HEK293T (cell line): Measurements from ENCODE around the gene SPDL1.

ENCODE experiments used
- CTCF ChIA-PET: fragments of 350-600 bp; formaldehyde crosslinking; extraction: SDS; loops from one replicate; lab custom pipeline; 2021; ENCODE audit warnings: antibody characterized with exemption, inconsistent platforms; lab: Yijun Ruan, JAX
- POLR2A ChIA-PET: fragments of 350-600 bp; formaldehyde crosslinking; extraction: SDS; loops from one replicate; lab custom pipeline; 2020; ENCODE audit warnings: antibody characterized with exemption, inconsistent platforms; lab: Yijun Ruan, JAX
- DNase-seq: peaks from one replicate; pipeline ENCODE4 v3.0.0; 2012; ENCODE audit warnings: mixed read lengths; ENCODE audit errors: extremely low spot score
- ARNT ChIP-seq: fragments of 450-650 bp; IDR thresholded peaks from 2 replicates; pipeline ENCODE4 v1.6.1; 2017; ENCODE audit warnings: mild to moderate bottlenecking
- BHLHE40 ChIP-seq: fragments of 450-650 bp; IDR thresholded peaks from 2 replicates; pipeline ENCODE4 v1.6.1; 2016; ENCODE audit warnings: mild to moderate bottlenecking, moderate library complexity, borderline replicate concordance
- CTBP1 ChIP-seq: fragments of 450-650 bp; IDR thresholded peaks from 2 replicates; pipeline ENCODE4 v1.6.1; 2016; ENCODE audit warnings: borderline replicate concordance
- ELF4 ChIP-seq: fragments of 450-650 bp; IDR thresholded peaks from 2 replicates; pipeline ENCODE4 v1.6.1; 2017; ENCODE audit warnings: antibody characterized with exemption
- FOXA1 ChIP-seq: fragments of 450-650 bp; IDR thresholded peaks from 2 replicates; pipeline ENCODE4 v1.6.1; 2016; ENCODE audit warnings: mild to moderate bottlenecking
- FOXK2 ChIP-seq: fragments of 450-650 bp; IDR thresholded peaks from 2 replicates; pipeline ENCODE4 v1.6.1; 2016; ENCODE audit warnings: mild to moderate bottlenecking
- FOXM1 ChIP-seq: fragments of 450-650 bp; IDR thresholded peaks from 2 replicates; pipeline ENCODE4 v1.6.1; 2017; ENCODE audit warnings: mild to moderate bottlenecking, borderline replicate concordance
- HDGF ChIP-seq: fragments of 450-650 bp; IDR thresholded peaks from 2 replicates; pipeline ENCODE4 v1.6.1; 2017; ENCODE audit warnings: antibody characterized with exemption, borderline replicate concordance
- L3MBTL2 ChIP-seq: fragments of 450-650 bp; conservative IDR thresholded peaks from 2 replicates; pipeline ENCODE4 v1.6.1; 2016; ENCODE audit warnings: mild to moderate bottlenecking
- LEF1 ChIP-seq: fragments of 450-650 bp; IDR thresholded peaks from 2 replicates; pipeline ENCODE4 v1.6.1; 2017; ENCODE audit warnings: mild to moderate bottlenecking, borderline replicate concordance
- NFRKB ChIP-seq: fragments of 450-650 bp; IDR thresholded peaks from 2 replicates; pipeline ENCODE4 v1.6.1; 2016; ENCODE audit warnings: mild to moderate bottlenecking, moderate library complexity
- SP1 ChIP-seq: fragments of 450-650 bp; IDR thresholded peaks from 2 replicates; pipeline ENCODE4 v1.6.1; 2017
- SUZ12 ChIP-seq: fragments of 450-650 bp; IDR thresholded peaks from 2 replicates; pipeline ENCODE4 v1.6.1; 2016; ENCODE audit warnings: mild to moderate bottlenecking
- TARDBP ChIP-seq: fragments of 450-650 bp; IDR thresholded peaks from 2 replicates; pipeline ENCODE4 v1.6.1; 2016
- ZNF384 ChIP-seq: fragments of 450-650 bp; IDR thresholded peaks from 2 replicates; pipeline ENCODE4 v1.6.1; 2016
- TF ChIP-seq, protein P1 (sequence below): fragments of 450-650 bp; IDR thresholded peaks from 2 replicates; pipeline ENCODE4 v1.6.1; 2016

The SPDL1 gene

DNA sequence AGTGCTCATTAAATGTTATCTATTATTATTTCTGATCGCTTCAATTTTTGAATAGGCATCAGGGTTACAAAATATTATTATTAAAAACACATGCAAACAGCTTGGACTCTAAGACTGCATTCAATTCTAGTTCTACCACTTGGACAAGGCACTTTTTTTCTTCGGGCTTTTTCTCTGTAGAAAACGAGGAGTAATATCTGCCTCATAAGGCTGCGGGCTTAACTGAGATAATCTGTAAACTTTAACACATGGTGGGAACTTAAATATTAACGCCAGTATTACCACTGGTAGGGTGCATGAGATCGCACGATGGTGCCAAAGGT lies 511 bp upstream of the SPDL1 start:
- DNase-seq: no peak
- ChIA-PET POLR2A (interaction anchor here (0.8 to 2.0 kb wide), 17 partner anchors 8 to 818 kb away, joined by 3 to 15 read pairs (median 4); no protein-coding TSS in a partner anchor), CTCF (interaction anchor here (1.1 kb wide), 1 partner anchor 673 kb away, joined by 4 read pairs; no protein-coding TSS in a partner anchor)
- no peak for TF ChIP-seq FOXM1
- no peak for TF ChIP-seq ARNT
- TF ChIP-seq L3MBTL2: no peak; the same call in 1 of the 2 replicates
- no peak for TF ChIP-seq ELF4
- TF ChIP-seq FOXK2: no peak
- no peak for TF ChIP-seq LEF1
- TF ChIP-seq TARDBP: no peak
- TF ChIP-seq SUZ12: no peak
- no peak for TF ChIP-seq HDGF
- TF ChIP-seq, protein P1, sequence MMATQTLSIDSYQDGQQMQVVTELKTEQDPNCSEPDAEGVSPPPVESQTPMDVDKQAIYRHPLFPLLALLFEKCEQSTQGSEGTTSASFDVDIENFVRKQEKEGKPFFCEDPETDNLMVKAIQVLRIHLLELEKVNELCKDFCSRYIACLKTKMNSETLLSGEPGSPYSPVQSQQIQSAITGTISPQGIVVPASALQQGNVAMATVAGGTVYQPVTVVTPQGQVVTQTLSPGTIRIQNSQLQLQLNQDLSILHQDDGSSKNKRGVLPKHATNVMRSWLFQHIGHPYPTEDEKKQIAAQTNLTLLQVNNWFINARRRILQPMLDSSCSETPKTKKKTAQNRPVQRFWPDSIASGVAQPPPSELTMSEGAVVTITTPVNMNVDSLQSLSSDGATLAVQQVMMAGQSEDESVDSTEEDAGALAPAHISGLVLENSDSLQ: no peak
- TF ChIP-seq ZNF384: no peak

- CTCF ChIA-PET: interaction anchor here (0.7 kb wide), 1 partner anchor 838 kb away, joined by 7 read pairs; no protein-coding TSS in a partner anchor
- TF ChIP-seq FOXA1 (no peak), NFRKB (no peak), ZNF384 (peak; percentile 77)
- no peak for DNase-seq
- POLR2A ChIA-PET: interaction anchor here (1.1 kb wide), 1 partner anchor 1006 kb away, joined by 3 read pairs; the partner anchor contains the start of gene PANK3
These were observed 1.5 kb downstream of the SPDL1 start for GRCh38 chr5:169584998-169585451.

DNA sequence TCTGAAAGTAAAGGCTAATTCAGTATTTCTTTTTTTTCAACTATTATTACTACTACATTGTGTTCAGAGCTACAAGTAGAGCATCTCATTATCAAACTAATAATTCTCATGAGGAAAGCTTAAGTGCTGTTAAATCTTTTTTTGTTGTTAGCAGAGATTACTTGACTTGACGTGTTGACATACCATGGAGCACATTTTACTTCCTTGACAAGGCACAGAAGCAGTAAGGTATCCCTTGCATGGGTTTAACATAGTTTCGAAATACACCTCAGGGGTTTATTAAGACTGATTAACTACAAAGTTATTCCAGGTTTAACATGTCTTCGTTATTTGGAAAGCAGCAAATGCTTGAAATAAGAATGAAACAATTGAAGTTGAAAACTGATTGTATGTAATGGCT lies 7.0 kb downstream of the SPDL1 start:
- no peak for DNase-seq
- ChIA-PET CTCF (no interaction called here), POLR2A (no interaction called here)
- TF ChIP-seq, protein P1: no peak
- TF ChIP-seq BHLHE40 (no peak), SUZ12 (no peak), FOXA1 (no peak), L3MBTL2 (no peak), FOXM1 (no peak), LEF1 (no peak), CTBP1 (no peak), ELF4 (no peak), FOXK2 (no peak), TARDBP (no peak), ARNT (no peak), NFRKB (no peak), ZNF384 (no peak)

GRCh38 chr5:169591636-169592035 lies 8.1 kb downstream of the SPDL1 start:
- CTCF ChIA-PET: no interaction called here
- POLR2A ChIA-PET: interaction anchor here (1.1 kb wide), 1 partner anchor 8 kb away, joined by 3 read pairs; the partner anchor contains the start of gene SPDL1

DNA sequence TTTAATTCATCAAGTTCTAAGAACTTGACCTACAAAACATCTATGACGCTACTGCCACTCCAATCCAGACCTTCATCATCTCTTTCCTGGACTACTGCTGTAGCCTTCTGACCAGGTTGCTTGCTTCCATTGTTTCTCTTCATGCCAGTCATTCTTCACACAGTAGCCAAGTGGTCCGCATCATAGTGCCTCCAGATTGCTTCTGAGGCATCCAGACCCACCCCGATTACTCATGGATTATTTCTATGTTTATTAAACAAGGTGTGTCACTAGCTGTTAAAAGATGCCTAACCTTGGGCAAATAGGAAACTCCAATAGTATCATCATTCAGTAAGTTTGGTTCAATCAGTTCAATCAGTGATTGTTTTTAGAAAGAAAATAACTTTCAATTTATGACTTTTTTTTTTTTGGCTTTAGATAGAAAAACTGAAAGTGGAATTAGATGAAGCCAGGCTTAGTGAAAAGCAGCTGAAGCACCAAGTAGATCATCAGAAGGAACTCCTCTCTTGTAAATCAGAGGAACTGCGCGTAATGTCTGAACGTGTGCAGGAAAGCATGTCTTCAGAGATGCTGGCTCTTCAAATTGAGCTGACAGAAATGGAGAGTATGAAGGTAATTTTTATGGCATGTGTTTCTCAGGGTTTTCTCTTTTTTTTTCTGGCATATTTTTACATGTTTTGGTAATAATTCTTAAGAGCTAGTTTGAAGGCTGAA lies 9.5 kb downstream of the SPDL1 start:
- CTCF ChIA-PET: no interaction called here
- DNase-seq: no peak
- no peak for TF ChIP-seq ARNT
- no peak for TF ChIP-seq TARDBP
- no peak for TF ChIP-seq L3MBTL2
- TF ChIP-seq BHLHE40: no peak
- no peak for TF ChIP-seq SUZ12
- no peak for TF ChIP-seq HDGF
- no peak for TF ChIP-seq ELF4
- TF ChIP-seq ZNF384: no peak
- TF ChIP-seq, protein P1: no peak
- TF ChIP-seq SP1: no peak
- TF ChIP-seq NFRKB: no peak
- TF ChIP-seq FOXK2: no peak
- TF ChIP-seq FOXA1: no peak
- no peak for TF ChIP-seq FOXM1
- POLR2A ChIA-PET: interaction anchor here (1.1 to 2.6 kb wide), 2 partner anchors 9 kb away, joined by 3 to 15 read pairs; partner anchors contain the start of gene SPDL1

More at GRCh38 chr5:169591636-169592035, 8.1 kb downstream of the SPDL1 start:
- no peak for DNase-seq
- no peak for TF ChIP-seq LEF1
- no peak for TF ChIP-seq FOXK2
- no peak for TF ChIP-seq SP1
- no peak for TF ChIP-seq BHLHE40
- TF ChIP-seq ARNT: no peak
- no peak for TF ChIP-seq ELF4
- no peak for TF ChIP-seq CTBP1
- no peak for TF ChIP-seq HDGF
- no peak for TF ChIP-seq FOXM1
- no peak for TF ChIP-seq NFRKB
- no peak for TF ChIP-seq FOXA1
- TF ChIP-seq, protein P1: no peak
- TF ChIP-seq ZNF384: no peak
- no peak for TF ChIP-seq TARDBP
- TF ChIP-seq L3MBTL2: no peak
- TF ChIP-seq SUZ12: no peak
